ENCODE results near the gene NDC1. TPM values are rescaled to one million over a fixed set of nuclear protein-coding genes. Genes with fewer than 3 reads are reported as not detected.

Gene NDC1
- polyA plus RNA-seq, 1 donor (not counting 4 experiments of a cell fraction or from before 2014, with no cell fraction given), result 36.1 TPM

DNA sequence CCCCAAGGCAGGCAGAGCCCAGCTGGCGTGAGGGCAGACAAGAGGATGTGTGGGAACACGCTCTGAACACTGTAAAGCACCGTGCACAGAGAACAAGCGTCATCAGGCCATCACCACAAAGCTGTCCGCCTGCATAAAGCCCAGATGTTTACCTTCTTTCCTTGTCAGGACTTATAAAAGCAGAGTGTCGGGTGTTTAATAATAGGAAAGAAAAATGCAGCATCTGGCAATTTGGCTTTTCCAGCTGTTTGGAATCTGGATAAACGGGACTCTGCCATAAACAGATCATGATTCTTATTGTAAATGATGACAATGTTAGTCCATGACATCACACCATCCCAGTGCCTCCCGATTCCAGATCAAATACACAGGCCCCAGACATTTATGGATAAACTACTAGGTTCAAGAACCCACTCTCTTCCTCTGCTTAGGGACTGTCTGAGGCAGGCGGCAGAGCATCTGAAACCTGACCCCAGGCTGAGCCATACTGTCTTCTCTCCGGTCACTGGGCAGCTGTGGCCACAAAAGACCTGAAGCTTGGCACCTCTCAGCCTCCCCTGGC lies 103.4 kb downstream of the NDC1 start:
- Histone ChIP-seq H3K9ac (ENCODE audit: control insufficient read depth, extremely low read depth, insufficient read depth, low read length) (no peak overlapping the region), H3K27me3 (ENCODE audit: control insufficient read depth, extremely low read depth, insufficient read depth, low read length) (peaks cover 58% of the 10 kb centered on the region), H2AFZ (ENCODE audit: control insufficient read depth, low read length) (no peak overlapping the region), H3K4me1 (ENCODE audit: control insufficient read depth, extremely low read depth, insufficient read depth, low read length) (peaks cover 3% of the 10 kb centered on the region), H3K27ac (ENCODE audit: control insufficient read depth, insufficient read depth, low read length) (no peak overlapping the region), H3K9me3 (ENCODE audit: control insufficient read depth, low read depth, low read length) (no peaks in the 10 kb centered on the region), H4K20me1 (ENCODE audit: control insufficient read depth, extremely low read depth, insufficient read depth, low read length) (no peaks in the 10 kb centered on the region), H3K36me3 (ENCODE audit: control insufficient read depth in 2 of 2, extremely low read depth in 1 of 2, insufficient read depth in 2 of 2, low read length in 2 of 2) (no peaks in the 10 kb centered on the region), H3K9me1 (ENCODE audit: control insufficient read depth, extremely low read depth, insufficient read depth, low read length) (no peaks in the 10 kb centered on the region), H3K4me2 (ENCODE audit: control insufficient read depth, extremely low read depth, insufficient read depth, low read depth, low read length) (no peak overlapping the region), H3K79me2 (ENCODE audit: control insufficient read depth, insufficient read depth, low read length) (no peaks in the 10 kb centered on the region), H3K4me3 (ENCODE audit: control insufficient read depth in 2 of 3, extremely low read depth in 1 of 3, insufficient read depth in 2 of 3, low read depth in 1 of 3, low read length in 3 of 3) (no peak overlapping the region)
- no peak for TF ChIP-seq EZH2 (IDR thresholded peaks at IDR 0.05; ENCODE audit: low read length)
- TF ChIP-seq, protein P1, sequence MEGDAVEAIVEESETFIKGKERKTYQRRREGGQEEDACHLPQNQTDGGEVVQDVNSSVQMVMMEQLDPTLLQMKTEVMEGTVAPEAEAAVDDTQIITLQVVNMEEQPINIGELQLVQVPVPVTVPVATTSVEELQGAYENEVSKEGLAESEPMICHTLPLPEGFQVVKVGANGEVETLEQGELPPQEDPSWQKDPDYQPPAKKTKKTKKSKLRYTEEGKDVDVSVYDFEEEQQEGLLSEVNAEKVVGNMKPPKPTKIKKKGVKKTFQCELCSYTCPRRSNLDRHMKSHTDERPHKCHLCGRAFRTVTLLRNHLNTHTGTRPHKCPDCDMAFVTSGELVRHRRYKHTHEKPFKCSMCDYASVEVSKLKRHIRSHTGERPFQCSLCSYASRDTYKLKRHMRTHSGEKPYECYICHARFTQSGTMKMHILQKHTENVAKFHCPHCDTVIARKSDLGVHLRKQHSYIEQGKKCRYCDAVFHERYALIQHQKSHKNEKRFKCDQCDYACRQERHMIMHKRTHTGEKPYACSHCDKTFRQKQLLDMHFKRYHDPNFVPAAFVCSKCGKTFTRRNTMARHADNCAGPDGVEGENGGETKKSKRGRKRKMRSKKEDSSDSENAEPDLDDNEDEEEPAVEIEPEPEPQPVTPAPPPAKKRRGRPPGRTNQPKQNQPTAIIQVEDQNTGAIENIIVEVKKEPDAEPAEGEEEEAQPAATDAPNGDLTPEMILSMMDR (optimal IDR thresholded peaks at IDR 0.05 in 1 of 3, IDR thresholded peaks at IDR 0.05 in 1 of 3, conservative IDR thresholded peaks at IDR 0.05 in 1 of 3; ENCODE audit: extremely low read depth in 1 of 3, insufficient read depth in 2 of 3, low read length in 3 of 3), result no peak
- DNase-seq (ENCODE audit: low read depth, low spot score) (no peak), FAIRE-seq (no peak)
- dilution Hi-C loops (cut with MboI; ENCODE audit: extremely low pct_ligation_motif_present, low sequenced_read_pairs), result no loop called here

DNA sequence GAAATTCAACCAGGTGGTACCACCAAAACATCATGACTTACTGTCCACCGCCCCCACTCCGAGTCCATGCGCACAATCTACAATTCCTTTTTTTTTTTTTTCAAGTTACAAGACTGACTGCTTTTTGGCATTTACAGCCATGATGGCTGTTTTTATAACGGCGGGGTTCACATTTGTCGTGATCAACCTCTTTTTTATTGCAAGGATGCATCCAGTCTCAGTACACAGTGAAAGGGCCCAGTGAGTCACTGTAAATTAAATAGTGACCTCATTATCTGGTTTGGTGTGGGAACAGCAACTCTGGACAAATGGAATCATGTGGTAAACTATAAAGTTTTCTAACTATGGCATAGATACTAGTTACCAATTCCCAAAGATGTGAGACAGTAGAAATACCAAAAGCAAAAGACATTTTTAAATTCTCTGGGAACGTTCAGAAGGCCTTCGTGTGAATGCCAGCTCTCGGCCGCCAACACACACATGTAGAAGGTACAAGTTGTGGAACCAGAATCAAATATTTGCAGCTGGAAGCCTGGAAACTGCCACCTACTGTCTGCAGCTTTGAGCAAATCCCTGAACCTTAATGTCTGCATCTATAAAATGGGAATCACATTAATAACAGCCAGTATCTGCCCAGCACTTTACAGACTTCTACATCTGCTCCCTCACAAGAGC lies 104.0 kb downstream of the NDC1 start:
- Histone ChIP-seq H3K4me1 (ENCODE audit: control insufficient read depth, extremely low read depth, insufficient read depth, low read length) (peaks cover 3% of the 10 kb centered on the region), H3K36me3 (ENCODE audit: control insufficient read depth in 2 of 2, extremely low read depth in 1 of 2, insufficient read depth in 2 of 2, low read length in 2 of 2) (no peaks in the 10 kb centered on the region), H3K4me3 (ENCODE audit: control insufficient read depth in 2 of 3, extremely low read depth in 1 of 3, insufficient read depth in 2 of 3, low read depth in 1 of 3, low read length in 3 of 3) (no peak overlapping the region), H3K9ac (ENCODE audit: control insufficient read depth, extremely low read depth, insufficient read depth, low read length) (no peak overlapping the region), H4K20me1 (ENCODE audit: control insufficient read depth, extremely low read depth, insufficient read depth, low read length) (no peaks in the 10 kb centered on the region), H3K27me3 (ENCODE audit: control insufficient read depth, extremely low read depth, insufficient read depth, low read length) (peaks cover 53% of the 10 kb centered on the region), H3K27ac (ENCODE audit: control insufficient read depth, insufficient read depth, low read length) (no peak overlapping the region), H3K9me1 (ENCODE audit: control insufficient read depth, extremely low read depth, insufficient read depth, low read length) (no peaks in the 10 kb centered on the region), H3K9me3 (ENCODE audit: control insufficient read depth, low read depth, low read length) (no peaks in the 10 kb centered on the region), H3K4me2 (ENCODE audit: control insufficient read depth, extremely low read depth, insufficient read depth, low read depth, low read length) (no peak overlapping the region), H3K79me2 (ENCODE audit: control insufficient read depth, insufficient read depth, low read length) (no peaks in the 10 kb centered on the region), H2AFZ (ENCODE audit: control insufficient read depth, low read length) (no peak overlapping the region)
- FAIRE-seq, result no peak
- TF ChIP-seq, protein P1 (optimal IDR thresholded peaks at IDR 0.05 in 1 of 3, IDR thresholded peaks at IDR 0.05 in 1 of 3, conservative IDR thresholded peaks at IDR 0.05 in 1 of 3; ENCODE audit: extremely low read depth in 1 of 3, insufficient read depth in 2 of 3, low read length in 3 of 3), result no peak
- no peak for TF ChIP-seq EZH2 (IDR thresholded peaks at IDR 0.05; ENCODE audit: low read length)
- dilution Hi-C loops (cut with MboI; ENCODE audit: extremely low pct_ligation_motif_present, low sequenced_read_pairs), result no loop called here
- no peak for DNase-seq (ENCODE audit: low read depth, low spot score)
